HS-5 (cell line): Measurements from ENCODE around the gene NPC2.

Experiments
- DNase-seq: peaks from one replicate; pipeline ENCODE4 v3.0.0-alpha.2; 2012; ENCODE audit warnings: low read depth

The NPC2 gene

DNA sequence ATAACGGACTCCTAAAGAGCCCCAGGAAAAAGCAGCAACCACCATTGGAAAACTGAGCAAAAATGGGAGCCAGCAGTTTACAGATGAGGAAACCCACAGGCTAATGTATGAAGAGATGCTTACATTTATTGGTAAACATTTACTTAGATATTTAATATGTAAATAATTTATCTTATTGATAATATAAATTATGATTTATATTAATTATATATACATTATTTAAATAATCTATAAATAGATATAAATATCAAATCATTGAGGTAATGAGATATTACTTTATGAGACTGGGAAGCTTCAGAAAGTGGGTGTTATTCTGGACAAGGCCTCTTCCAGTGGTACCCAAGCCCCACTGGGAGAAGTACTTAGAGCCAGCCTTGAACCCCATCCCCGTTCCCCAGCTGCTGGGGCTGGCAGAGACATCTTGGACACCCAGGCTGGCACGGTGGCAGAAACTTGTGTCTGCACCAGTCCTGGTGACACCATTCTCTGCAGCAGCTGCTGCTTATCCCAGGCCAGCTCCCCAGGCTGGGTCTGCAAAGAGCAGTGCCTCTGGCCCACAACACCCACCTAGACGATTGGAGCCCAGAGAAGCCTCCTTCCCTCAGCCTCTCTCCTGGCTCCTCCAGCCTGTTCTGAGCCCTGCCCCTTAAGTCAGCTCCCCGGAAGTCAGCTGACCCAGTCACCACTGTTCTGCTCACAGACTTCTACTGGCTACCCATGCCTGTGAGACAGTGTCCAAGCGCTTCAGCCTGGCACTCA lies 26.4 kb upstream of the NPC2 start:
- no peak for DNase-seq

DNA sequence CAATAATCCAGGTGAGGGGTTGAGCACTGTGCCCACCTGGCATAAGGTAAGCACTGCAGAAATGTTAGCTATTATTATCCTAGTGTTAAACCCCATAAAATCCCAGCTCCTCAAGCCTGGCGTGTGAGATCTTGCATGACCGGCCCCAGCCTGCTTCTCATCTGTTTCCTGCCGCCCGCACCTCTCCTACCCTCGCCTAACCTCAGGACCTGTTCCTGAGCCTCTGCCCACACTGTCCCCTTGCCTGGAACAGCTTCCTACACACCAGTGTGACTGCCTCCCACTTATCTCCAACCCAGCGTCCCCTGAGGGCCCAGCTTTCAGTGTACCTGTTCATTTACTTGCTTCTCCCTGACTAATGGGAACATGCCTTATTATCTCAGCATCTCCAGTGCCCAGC lies 25.1 kb upstream of the NPC2 start:
- DNase-seq: no peak

- DNase-seq: no peak
These were observed 24.6 kb upstream of the NPC2 start for GRCh38 chr14:74517731-74518130.

DNA sequence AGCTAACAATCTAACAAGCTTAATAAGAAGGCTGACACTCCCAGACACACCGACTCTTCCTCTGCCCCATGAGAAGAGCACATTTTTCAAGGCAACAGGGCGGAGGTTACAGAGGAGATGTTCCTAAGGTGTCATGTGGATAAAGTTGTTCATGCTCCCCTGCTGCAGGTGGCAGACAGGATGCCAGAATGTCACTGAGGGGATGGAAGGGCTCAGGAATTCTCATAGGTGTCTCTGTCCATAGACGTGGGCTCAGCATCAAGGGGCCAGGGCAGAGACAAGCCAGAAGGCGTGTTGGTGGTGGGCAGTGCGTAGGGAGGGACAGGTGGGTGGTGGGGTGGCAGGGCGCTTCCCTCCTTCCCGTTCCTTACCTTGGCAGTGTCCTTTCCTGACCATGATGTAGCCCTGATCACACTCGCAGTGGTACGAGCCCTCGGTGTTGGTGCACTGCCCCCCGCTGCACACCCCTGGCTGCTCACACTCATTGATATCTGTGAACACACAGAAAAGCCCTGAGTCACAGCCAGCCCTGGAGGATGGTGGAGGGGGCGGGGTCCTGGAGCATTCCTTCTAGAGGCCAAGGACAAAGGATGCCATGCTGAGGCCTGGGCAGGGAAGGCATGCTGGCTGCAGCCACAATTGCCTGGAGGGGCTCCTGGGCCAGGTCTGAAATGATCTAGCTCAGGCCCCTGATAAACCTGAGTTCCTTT lies 23.5 kb upstream of the NPC2 start:
- no peak for DNase-seq

- DNase-seq: no peak
These were observed 22.8 kb upstream of the NPC2 start for GRCh38 chr14:74515891-74516412.

DNA sequence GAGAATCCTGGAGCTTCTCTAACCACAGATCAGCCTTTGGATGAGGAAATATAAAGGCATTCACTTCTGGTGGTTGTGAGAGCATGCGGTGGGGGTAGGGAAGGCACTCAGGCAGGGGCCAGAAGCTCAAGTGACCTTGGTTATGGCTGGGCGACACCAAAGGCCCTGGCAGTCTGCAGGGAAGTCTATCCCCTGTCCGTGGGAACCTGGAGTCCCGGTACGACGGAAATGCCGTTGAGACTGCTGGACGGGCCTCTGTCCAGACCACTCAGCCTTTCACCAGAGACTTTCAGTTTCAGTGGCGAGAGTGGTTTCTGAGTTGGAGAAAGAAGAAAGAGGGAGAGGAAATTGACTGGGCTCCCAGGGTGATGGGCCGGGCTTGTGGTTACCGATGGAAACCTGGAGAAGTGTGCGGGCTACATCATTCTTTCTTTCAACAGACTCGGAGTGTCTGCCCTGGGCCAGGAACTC lies 21.4 kb upstream of the NPC2 start:
- DNase-seq: no peak

DNA sequence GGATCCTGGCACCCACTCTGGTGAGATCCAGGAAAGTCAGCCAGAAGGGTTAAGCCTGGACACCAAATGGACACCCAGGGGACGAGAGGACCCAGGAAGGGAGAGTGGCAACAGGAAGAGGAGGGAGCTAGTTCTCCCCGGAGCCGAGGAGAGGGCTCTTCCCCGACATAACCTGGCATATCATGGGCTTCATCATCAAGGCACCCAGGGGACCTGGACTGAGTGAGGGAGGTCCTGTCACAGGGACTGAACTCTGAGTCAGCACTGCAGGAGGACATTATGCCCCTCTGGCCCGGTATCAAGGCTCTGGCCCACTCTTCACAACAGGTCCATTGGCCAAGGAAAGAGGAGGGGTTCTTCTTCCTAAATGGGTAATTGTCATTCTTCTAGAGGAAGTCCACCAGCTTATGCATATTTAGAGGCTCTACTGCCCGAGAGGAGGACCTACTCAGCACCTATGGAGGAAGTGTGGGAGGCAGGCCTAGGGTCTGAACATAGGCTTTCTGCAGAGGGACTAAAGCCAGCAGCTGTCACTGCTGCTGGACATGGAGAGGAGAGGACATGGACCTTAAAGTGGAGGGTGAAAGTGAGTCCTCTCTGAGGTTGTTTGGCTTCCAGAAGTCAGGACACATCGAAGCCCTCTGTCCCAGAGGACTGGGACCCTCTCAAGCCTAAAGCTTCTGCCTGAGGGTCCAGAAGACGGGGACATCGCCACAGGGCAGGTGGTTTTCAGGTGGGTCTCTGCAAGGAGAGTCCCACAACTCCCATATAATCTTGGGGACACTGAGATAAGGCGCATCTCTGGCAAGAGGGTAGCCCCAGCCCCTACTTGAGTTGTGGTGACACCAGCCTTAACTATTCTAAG lies 19.1 kb upstream of the NPC2 start:
- DNase-seq: no peak

GRCh38 chr14:74510959-74511409 lies 17.9 kb upstream of the NPC2 start:
- peak; percentile 33 for DNase-seq

GRCh38 chr14:74510223-74510931 lies 17.3 kb upstream of the NPC2 start:
- no peak for DNase-seq

DNA sequence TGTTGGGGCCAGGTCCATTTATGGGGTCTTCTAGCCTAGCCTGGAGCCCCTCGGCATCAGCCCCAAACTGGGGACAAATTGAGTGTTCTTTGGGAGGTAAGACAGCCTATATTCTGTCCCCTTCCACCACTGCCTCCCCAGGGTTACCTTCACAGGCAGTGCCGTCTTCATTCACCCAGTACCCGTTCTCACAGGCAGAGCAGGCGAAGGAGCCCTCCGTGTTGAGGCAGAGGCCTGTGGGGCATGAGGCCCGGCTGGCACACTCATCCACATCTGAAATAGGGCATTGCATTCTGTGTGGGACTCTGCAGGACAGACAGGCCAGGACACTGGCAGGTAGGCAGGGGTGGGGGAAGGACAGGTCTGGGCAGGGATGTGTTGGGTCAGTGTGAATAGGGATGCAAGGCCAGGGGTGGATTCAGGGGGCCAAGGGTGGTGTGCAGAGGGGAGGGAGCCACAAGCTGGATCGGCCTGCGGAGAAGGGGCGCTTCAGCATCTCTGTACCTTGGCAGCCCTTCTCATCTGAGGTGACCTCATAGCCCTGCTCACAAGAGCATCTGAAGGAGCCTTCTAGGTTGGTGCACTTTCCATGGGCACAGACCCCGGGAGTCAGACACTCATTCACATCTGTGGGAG lies 16.6 kb upstream of the NPC2 start:
- DNase-seq: no peak

DNA sequence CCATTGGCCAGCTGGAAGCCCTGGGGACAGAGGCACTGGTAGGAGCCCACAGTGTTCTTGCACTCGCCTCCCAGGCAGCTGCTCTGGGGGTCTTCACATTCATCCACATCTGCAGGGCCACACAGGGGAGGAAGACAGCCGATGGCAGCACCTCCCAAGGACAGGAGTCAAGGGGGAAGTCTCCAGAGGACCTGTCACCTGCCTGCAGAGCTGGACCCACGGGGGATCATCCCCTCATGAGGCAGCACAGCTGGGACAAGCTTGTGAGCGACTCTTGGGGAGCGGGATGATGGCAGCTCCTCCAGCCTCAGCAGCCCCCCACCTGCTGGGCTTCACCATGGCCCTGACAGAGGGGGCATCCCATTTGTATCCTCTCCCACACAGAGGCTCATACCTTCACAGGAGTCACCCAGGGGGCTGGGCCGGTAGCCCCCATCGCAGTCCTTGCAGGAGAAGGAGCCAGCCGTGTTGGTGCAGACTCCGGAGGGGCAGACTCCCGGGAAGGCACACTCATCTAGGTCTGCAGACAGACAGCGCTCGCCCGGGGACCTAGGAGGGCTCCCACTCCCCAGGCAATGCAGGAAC lies 15.8 kb upstream of the NPC2 start:
- no peak for DNase-seq

- no peak for DNase-seq
These were observed 15.2 kb upstream of the NPC2 start for GRCh38 chr14:74508292-74508731.

DNA sequence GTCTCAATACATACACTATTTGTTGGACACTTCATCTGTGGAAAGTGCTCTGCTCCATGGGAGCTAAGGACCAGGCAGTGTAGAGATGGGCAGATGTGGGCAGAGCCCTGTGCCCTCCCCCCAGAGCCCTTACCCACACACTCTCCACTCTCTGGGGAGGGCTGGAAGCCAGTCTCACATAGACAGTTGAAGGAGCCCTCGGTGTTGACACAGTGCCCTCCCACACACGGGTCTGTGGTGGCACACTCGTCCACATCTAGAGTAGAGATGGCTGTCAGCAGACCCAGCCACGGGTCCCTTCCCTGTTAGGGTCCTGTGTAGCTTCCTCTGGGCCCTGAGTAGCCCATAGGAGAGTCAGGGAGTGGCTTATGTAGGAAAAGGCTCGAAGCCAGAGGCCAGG lies 14.7 kb upstream of the NPC2 start:
- no peak for DNase-seq

GRCh38 chr14:74507085-74507484 lies 14.0 kb upstream of the NPC2 start:
- DNase-seq: no peak

DNA sequence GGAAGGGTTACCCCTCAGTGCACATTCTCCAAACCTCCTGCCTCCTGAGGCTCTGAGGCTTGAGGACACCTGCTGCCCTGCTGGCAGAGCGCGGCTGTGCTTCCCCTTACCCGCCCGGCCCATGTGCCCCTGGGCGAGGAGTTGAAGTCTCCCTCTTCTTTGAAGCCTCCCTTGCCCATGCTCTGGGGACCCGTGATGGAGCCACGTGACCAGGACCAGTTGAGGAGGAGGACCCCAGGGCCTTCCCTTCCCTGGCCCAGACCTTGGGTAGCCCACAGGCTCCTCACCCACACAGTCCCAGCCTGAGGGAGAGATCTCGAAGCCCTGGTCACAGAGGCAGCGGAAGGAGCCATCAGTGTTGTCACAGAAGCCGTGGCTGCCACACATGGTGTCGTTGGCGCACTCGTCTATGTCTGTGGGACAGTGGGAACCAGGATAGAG lies 13.3 kb upstream of the NPC2 start:
- DNase-seq: no peak

DNA sequence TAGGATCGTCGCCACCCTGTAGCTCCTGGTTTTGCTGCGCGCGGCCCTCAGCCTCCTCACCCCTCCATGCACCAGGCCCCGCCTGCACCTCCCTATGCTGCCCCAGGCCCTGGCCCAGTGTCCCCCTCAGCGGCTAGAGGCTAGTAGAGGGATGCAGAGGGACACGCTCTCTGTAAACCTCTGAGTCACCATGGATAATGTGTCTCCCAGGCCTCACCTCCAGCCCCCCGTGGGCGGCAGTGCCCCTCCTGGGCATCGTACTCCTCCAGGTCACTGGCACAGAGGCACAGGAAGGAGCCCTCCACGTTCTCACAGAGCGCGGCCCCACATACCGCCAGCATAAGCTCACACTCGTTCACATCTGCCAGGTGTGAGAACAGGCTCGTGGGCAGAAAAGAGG lies 12.7 kb upstream of the NPC2 start:
- DNase-seq: no peak

DNA sequence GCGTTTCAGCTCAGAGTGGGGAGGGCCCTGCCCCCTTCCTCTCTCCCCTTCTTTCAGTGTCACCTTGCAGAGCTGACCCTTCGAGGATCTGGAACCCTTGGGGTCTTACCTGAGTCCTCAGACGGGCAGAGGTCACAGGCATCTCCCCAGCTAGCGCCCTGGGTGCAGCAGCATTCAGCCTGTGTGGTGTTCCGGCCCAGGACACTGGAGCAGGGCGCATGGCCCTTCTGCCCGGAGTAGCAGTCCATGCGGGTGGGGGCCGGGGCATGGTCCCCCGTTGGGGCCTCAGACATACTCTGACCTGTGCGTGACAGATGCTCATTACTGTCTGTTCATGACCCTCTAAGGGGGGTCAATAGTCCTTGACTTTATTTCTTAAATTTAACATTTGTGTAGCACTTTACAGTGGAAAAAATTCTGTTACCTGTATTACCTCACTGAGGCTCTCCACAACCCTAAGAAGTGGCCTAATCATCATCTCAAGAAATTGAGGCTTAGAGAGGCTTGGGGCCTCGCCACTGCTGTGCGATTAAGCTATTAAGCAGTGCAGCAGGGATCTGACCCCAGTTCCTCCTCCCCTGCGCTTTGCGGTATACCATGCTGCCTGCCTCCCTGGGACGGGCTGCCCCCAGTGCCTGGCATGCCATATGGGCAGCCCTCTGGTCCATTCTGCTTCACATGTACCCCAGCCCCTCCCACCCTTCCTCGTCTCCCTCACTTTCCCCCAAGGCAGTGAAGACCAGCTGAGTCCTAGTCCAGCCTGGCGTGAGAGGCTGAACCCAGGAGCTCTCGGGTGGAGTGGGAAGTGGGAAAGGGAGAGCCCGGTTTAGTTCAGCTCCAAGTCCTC lies 12.0 kb upstream of the NPC2 start:
- DNase-seq: no peak

GRCh38 chr14:74504412-74504811 lies 11.3 kb upstream of the NPC2 start:
- DNase-seq: no peak

GRCh38 chr14:74503938-74504335 lies 10.8 kb upstream of the NPC2 start:
- no peak for DNase-seq
